Osteoblast (primary cell): ENCODE results near the gene CNTNAP5. TPM values are rescaled to one million over a fixed set of nuclear protein-coding genes. Genes with fewer than 3 reads are reported as not detected.

Experiments used
- DNase-seq: peaks from one replicate; pipeline ENCODE4 v3.0.0; 2011; ENCODE audit warnings: low spot score, mixed read lengths; ENCODE audit not compliant: insufficient read length; ENCODE audit errors: missing footprints
- H2AFZ ChIP-seq: 2 replicates; pipeline ENCODE4 v1.6.0; 2011; ENCODE audit warnings: mild to moderate bottlenecking, low read length
- H3K27ac ChIP-seq: 2 replicates; pipeline ENCODE4 v1.5.1; 2011; ENCODE audit warnings: mild to moderate bottlenecking, low read depth, low read length, moderate library complexity
- H3K27me3 ChIP-seq: 2 replicates; pipeline ENCODE4 v1.6.0; 2012; ENCODE audit warnings: mild to moderate bottlenecking, control low read depth, inconsistent platforms, low read length, moderate library complexity; ENCODE audit not compliant: insufficient read depth
- H3K36me3 ChIP-seq: 2 replicates; pipeline ENCODE4 v1.5.1; 2011; ENCODE audit warnings: mild to moderate bottlenecking, low read length, control low read depth, moderate library complexity; ENCODE audit not compliant: insufficient read depth
- H3K4me1 ChIP-seq: 2 replicates; pipeline ENCODE4 v1.5.1; 2011; ENCODE audit warnings: mild to moderate bottlenecking, low read length, control low read depth, moderate library complexity; ENCODE audit not compliant: insufficient read depth
- H3K4me2 ChIP-seq: 2 replicates; pipeline ENCODE4 v1.6.0; 2011; ENCODE audit warnings: mild to moderate bottlenecking, low read length; ENCODE audit not compliant: insufficient read depth
- H3K4me3 ChIP-seq: fragments of 200-600 bp; sonication (generic); 3 replicates; pipeline ENCODE4 v1.5.1; 2012; ENCODE audit warnings: mild to moderate bottlenecking, low read length, inconsistent platforms; ENCODE audit not compliant: insufficient read depth
- H3K79me2 ChIP-seq: 2 replicates; pipeline ENCODE4 v1.6.0; 2012; ENCODE audit warnings: mild to moderate bottlenecking, low read length, control low read depth, inconsistent platforms; ENCODE audit not compliant: insufficient read depth
- H3K9me3 ChIP-seq: 2 replicates; pipeline ENCODE4 v1.5.1; 2011; ENCODE audit warnings: low read depth, low read length, control low read depth
- H4K20me1 ChIP-seq: 2 replicates; pipeline ENCODE4 v1.6.0; 2012; ENCODE audit warnings: mild to moderate bottlenecking, low read length, control low read depth; ENCODE audit not compliant: insufficient read depth
- CTCF ChIP-seq: IDR thresholded peaks from 2 replicates; pipeline ENCODE4 v1.5.1; 2011; ENCODE audit warnings: mild to moderate bottlenecking, low read depth, low read length, moderate library complexity; ENCODE audit errors: extremely low read depth
- total RNA-seq: library from RNA; depleted of rRNA; stranded (reverse); fragments of >200 nt; gene quantifications from 2 replicates; pipeline ENCODE4 v1.2.3, GENCODE V29; 2012

CNTNAP5 gene
- total RNA-seq, 1 donor = not detected

DNA sequence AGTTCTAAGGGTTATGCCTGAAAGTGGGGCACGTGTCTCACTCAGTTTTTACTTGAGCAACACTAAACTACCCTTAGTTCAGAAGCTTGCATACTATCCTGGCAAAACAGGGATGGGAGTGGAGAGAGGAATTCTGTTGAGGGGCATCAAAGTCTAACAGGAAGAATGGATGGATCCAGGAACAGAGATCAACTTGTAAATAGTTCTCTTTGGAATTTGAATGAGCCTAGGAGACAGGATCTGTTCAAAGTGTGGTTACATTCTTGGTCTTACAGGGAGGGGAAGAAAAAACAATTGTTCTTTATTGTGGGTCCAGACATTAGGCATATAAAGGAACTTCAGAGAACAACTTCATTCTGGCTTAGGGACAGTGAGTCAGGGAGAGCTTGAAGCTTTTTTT is 560.2 kb downstream of the CNTNAP5 start:
- DNase-seq = no peak
- no peaks in the 10 kb centered on the region for H3K9me3 ChIP-seq
- no peak overlapping the region for H3K4me3 ChIP-seq
- no peak overlapping the region for H2AFZ ChIP-seq
- H3K36me3 ChIP-seq = no peaks in the 10 kb centered on the region
- no peak overlapping the region for H3K4me2 ChIP-seq
- H3K27ac ChIP-seq = no peak overlapping the region
- H3K79me2 ChIP-seq = no peaks in the 10 kb centered on the region
- no peaks in the 10 kb centered on the region for H3K4me1 ChIP-seq
- no peaks in the 10 kb centered on the region for H4K20me1 ChIP-seq
- TF ChIP-seq CTCF = no peak
- H3K27me3 ChIP-seq = no peaks in the 10 kb centered on the region

DNA sequence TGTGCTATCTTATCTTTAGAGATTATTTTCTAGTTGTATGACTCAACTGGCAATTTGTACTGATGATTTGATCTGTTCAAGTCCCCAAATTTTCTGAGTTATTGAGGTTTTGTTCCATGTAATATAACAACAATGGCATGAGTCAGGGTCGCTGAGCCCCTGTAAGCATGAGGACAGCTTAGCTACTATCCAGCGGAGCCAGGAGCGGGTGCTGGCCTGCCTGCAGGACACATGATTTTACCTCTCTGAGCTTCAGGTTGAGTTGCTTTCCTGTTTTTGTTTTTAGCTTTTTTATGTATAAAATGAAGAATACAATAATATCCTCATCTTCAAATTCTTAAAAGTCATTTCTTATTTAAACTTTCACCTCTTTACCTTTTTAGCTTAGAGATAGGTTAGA is 561.1 kb downstream of the CNTNAP5 start:
- H3K9me3 ChIP-seq = no peaks in the 10 kb centered on the region
- no peak for DNase-seq
- TF ChIP-seq CTCF = no peak
- no peaks in the 10 kb centered on the region for H3K4me1 ChIP-seq
- no peaks in the 10 kb centered on the region for H3K27me3 ChIP-seq
- no peak overlapping the region for H3K4me2 ChIP-seq
- no peak overlapping the region for H3K4me3 ChIP-seq
- no peak overlapping the region for H3K27ac ChIP-seq
- H3K36me3 ChIP-seq = no peaks in the 10 kb centered on the region
- H2AFZ ChIP-seq = no peak overlapping the region
- H3K79me2 ChIP-seq = no peaks in the 10 kb centered on the region
- no peaks in the 10 kb centered on the region for H4K20me1 ChIP-seq

DNA sequence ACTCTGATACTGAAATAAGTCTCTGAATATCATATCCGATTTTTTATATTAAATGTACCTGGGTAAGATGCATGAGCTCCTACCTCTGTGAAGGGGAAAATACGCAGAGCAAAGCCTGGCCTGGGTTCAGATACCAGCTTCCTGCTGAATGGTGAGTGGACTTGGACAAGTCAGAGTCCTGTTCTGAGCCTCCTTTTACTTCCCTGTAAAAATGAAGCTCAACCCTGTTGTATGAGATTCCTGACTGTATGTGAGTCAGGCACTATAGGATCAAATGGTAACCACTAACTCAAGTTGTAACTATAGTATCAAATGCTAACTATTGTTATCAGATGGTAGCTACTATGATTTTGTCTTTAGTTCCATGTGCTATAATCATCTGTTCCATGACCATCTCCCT is 561.7 kb downstream of the CNTNAP5 start:
- no peaks in the 10 kb centered on the region for H3K27me3 ChIP-seq
- no peak overlapping the region for H3K4me3 ChIP-seq
- no peak overlapping the region for H2AFZ ChIP-seq
- DNase-seq = no peak
- H4K20me1 ChIP-seq = no peaks in the 10 kb centered on the region
- no peaks in the 10 kb centered on the region for H3K4me1 ChIP-seq
- no peak overlapping the region for H3K27ac ChIP-seq
- no peak for TF ChIP-seq CTCF
- H3K36me3 ChIP-seq = no peaks in the 10 kb centered on the region
- no peak overlapping the region for H3K4me2 ChIP-seq
- peaks cover 2% of the 10 kb centered on the region for H3K9me3 ChIP-seq
- no peaks in the 10 kb centered on the region for H3K79me2 ChIP-seq

- DNase-seq = no peak
- Histone ChIP-seq H3K4me3 (no peak overlapping the region), H3K4me1 (no peaks in the 10 kb centered on the region), H3K79me2 (no peaks in the 10 kb centered on the region), H3K9me3 (peaks cover 2% of the 10 kb centered on the region), H3K27ac (no peak overlapping the region), H2AFZ (no peak overlapping the region), H3K4me2 (no peak overlapping the region), H3K36me3 (no peaks in the 10 kb centered on the region), H3K27me3 (no peaks in the 10 kb centered on the region), H4K20me1 (no peaks in the 10 kb centered on the region)
- no peak for TF ChIP-seq CTCF
These were observed 564.9 kb downstream of the CNTNAP5 start for GRCh38 chr2:124589971-124590370.
